H1 (cell line): ENCODE results near the gene PIGZ. TPM values are rescaled to one million over a fixed set of nuclear protein-coding genes. Genes with fewer than 3 reads are reported as not detected.

Source experiments
- CTCF ChIA-PET: fragments of 300-600 bp; sonication (Branson Sonifier 250); formaldehyde crosslinking; loops from one replicate; lab custom pipeline; 2021; ENCODE audit not compliant: partially characterized antibody; lab: Charles Lee
- POLR2A ChIA-PET: fragments of 300-600 bp; sonication (Branson Sonifier 250); formaldehyde crosslinking; loops from one replicate; lab custom pipeline; 2021; ENCODE audit warnings: inconsistent platforms; ENCODE audit not compliant: partially characterized antibody; lab: Charles Lee
- DNase-seq, 2 experiments: peaks; one replicate each; pipeline versions ENCODE4 v3.0.0 to v3.0.0-alpha.2; 2010 to 2022; ENCODE audit warnings: low spot score in 2 of 2, low read depth in 1 of 2, mixed read lengths in 1 of 2
- FAIRE-seq: peaks from 2 replicates; lab custom pipeline; 2011; peaks lifted over from hg19 to GRCh38; lab: Jason Lieb, UNC
- H2AFZ ChIP-seq: 2 replicates; pipeline ENCODE4 v1.8.1; 2012; ENCODE audit warnings: low read length, inconsistent platforms
- H2AK5ac ChIP-seq: 2 replicates; pipeline ENCODE4 v1.6.1; 2013; ENCODE audit warnings: low read depth, low read length
- H2BK120ac ChIP-seq: replicated peaks from 2 replicates; pipeline ENCODE3; 2013; ENCODE audit warnings: low read depth, low read length, inconsistent platforms
- H2BK12ac ChIP-seq: 2 replicates; pipeline ENCODE4 v1.6.1; 2013; ENCODE audit warnings: low read depth, low read length
- H2BK15ac ChIP-seq: 2 replicates; pipeline ENCODE4 v1.6.1; 2013; ENCODE audit warnings: low read length
- H2BK20ac ChIP-seq: 2 replicates; pipeline ENCODE4 v1.6.1; 2013; ENCODE audit warnings: low read length
- H2BK5ac ChIP-seq: 2 replicates; pipeline ENCODE4 v1.6.1; 2013; ENCODE audit warnings: low read depth, low read length
- H3K14ac ChIP-seq: 2 replicates; pipeline ENCODE4 v1.6.1; 2013; ENCODE audit warnings: inconsistent platforms; ENCODE audit not compliant: insufficient read length
- H3K18ac ChIP-seq: 2 replicates; pipeline ENCODE4 v1.6.1; 2013; ENCODE audit warnings: low read length; ENCODE audit errors: extremely low read depth
- H3K23ac ChIP-seq: 2 replicates; pipeline ENCODE4 v1.6.1; 2013; ENCODE audit warnings: inconsistent platforms; ENCODE audit not compliant: insufficient read length
- H3K23me2 ChIP-seq: 2 replicates; pipeline ENCODE4 v1.6.1; 2013; ENCODE audit warnings: low read depth, low read length
- H3K27ac ChIP-seq: 2 replicates; pipeline ENCODE4 v1.6.1; 2011; ENCODE audit warnings: low read depth, low read length, inconsistent platforms
- H3K27me3 ChIP-seq, 4 experiments: replicated peaks in 1 of 4; 1 replicate in 1 of 4; 2 replicates in 3 of 4; pipeline versions ENCODE4 v1.6.1 to v1.8.1; 2011 to 2013; ENCODE audit warnings: low read length in 3 of 4, mild to moderate bottlenecking in 3 of 4, inconsistent platforms in 2 of 4, mixed read lengths in 2 of 4, moderate library complexity in 1 of 4; ENCODE audit not compliant: control insufficient read depth in 3 of 4, insufficient read depth in 3 of 4; ENCODE audit errors: extremely low read depth in 1 of 4
- H3K36me3 ChIP-seq, 4 experiments: 2 replicates each; pipeline versions ENCODE4 v1.6.1 to v1.8.1; 2011 to 2013; ENCODE audit warnings: mild to moderate bottlenecking in 4 of 4, low read length in 3 of 4, moderate library complexity in 2 of 4, control low read depth in 1 of 4, inconsistent platforms in 1 of 4; ENCODE audit not compliant: insufficient read depth in 4 of 4, control insufficient read depth in 2 of 4
- H3K4ac ChIP-seq: replicated peaks from 2 replicates; pipeline ENCODE3; 2013; ENCODE audit warnings: low read length, low read depth, mixed read lengths, inconsistent platforms; ENCODE audit not compliant: insufficient read length
- H3K4me1 ChIP-seq, 4 experiments: replicated peaks in 1 of 4; 1 replicate in 1 of 4; 2 replicates in 3 of 4; pipeline versions ENCODE4 v1.6.1 to v1.8.1; 2011 to 2013; ENCODE audit warnings: low read length in 3 of 4, inconsistent platforms in 2 of 4, mixed read lengths in 1 of 4; ENCODE audit not compliant: insufficient read depth in 4 of 4, control insufficient read depth in 3 of 4
- H3K4me2 ChIP-seq, 2 experiments: 2 replicates each; pipeline versions ENCODE4 v1.6.1 to v1.8.1; 2011 to 2013; ENCODE audit warnings: low read depth in 2 of 2, low read length in 2 of 2, control low read depth in 1 of 2, inconsistent platforms in 1 of 2, mild to moderate bottlenecking in 1 of 2; ENCODE audit not compliant: insufficient read depth in 1 of 2
- H3K4me3 ChIP-seq, 4 experiments: fragments of 200-600, 300-600 bp in 1 of 4; sonication (generic), shearing (Covaris generic), sonication (Bioruptor Twin) in 1 of 4; 2 replicates each; pipeline versions ENCODE4 v1.5.1 to v1.8.1; 2011 to 2016; ENCODE audit warnings: low read length in 4 of 4, low read depth in 3 of 4, control low read depth in 2 of 4, inconsistent platforms in 2 of 4, mild to moderate bottlenecking in 2 of 4, mixed read lengths in 1 of 4, moderate library complexity in 1 of 4; ENCODE audit not compliant: insufficient read depth in 2 of 4; ENCODE audit errors: extremely low read depth in 1 of 4
- H3K56ac ChIP-seq: replicated peaks from 2 replicates; pipeline ENCODE3; 2013; ENCODE audit warnings: low read depth, mild to moderate bottlenecking, mixed read lengths, low read length, inconsistent platforms; ENCODE audit not compliant: insufficient read length
- H3K79me1 ChIP-seq: 2 replicates; pipeline ENCODE4 v1.6.1; 2013; ENCODE audit warnings: low read depth, low read length, control low read depth
- H3K79me2 ChIP-seq, 2 experiments: 2 replicates each; pipeline versions ENCODE4 v1.6.1 to v1.8.1; 2012 to 2013; ENCODE audit warnings: low read length in 2 of 2, mild to moderate bottlenecking in 2 of 2, inconsistent platforms in 1 of 2; ENCODE audit not compliant: insufficient read depth in 2 of 2, control insufficient read depth in 1 of 2
- H3K9ac ChIP-seq, 4 experiments: replicated peaks in 1 of 4; 1 replicate in 1 of 4; 2 replicates in 3 of 4; pipeline versions ENCODE4 v1.6.1 to v1.8.1; 2011 to 2013; ENCODE audit warnings: low read depth in 3 of 4, low read length in 3 of 4, control low read depth in 2 of 4, mild to moderate bottlenecking in 2 of 4, moderate library complexity in 2 of 4, inconsistent platforms in 1 of 4; ENCODE audit errors: extremely low read depth in 1 of 4
- H3K9me3 ChIP-seq, 2 experiments: 2 replicates each; pipeline versions ENCODE4 v1.6.1 to v1.8.1; 2012 to 2013; ENCODE audit warnings: mild to moderate bottlenecking in 2 of 2, moderate library complexity in 2 of 2, control low read depth in 1 of 2, inconsistent platforms in 1 of 2, low read depth in 1 of 2, low read length in 1 of 2, mixed read lengths in 1 of 2; ENCODE audit not compliant: insufficient read depth in 2 of 2
- H4K20me1 ChIP-seq, 2 experiments: replicated peaks in 1 of 2; 2 replicates each; pipeline versions ENCODE3 to v1.8.1; 2011 to 2013; ENCODE audit warnings: inconsistent platforms in 2 of 2, low read length in 2 of 2, mild to moderate bottlenecking in 1 of 2; ENCODE audit not compliant: insufficient read depth in 2 of 2, control insufficient read depth in 1 of 2
- H4K5ac ChIP-seq: 2 replicates; pipeline ENCODE4 v1.6.1; 2013; ENCODE audit warnings: low read length, low read depth, mixed read lengths, inconsistent platforms; ENCODE audit not compliant: insufficient read length
- H4K8ac ChIP-seq: 2 replicates; pipeline ENCODE4 v1.8.0; 2013; ENCODE audit warnings: mild to moderate bottlenecking, moderate library complexity, low read length, inconsistent platforms; ENCODE audit not compliant: insufficient read depth; ENCODE audit errors: extremely low read depth
- H4K91ac ChIP-seq: replicated peaks from 2 replicates; pipeline ENCODE3; 2013; ENCODE audit warnings: low read length, mixed read lengths, inconsistent platforms; ENCODE audit not compliant: insufficient read length
- BACH1 ChIP-seq: IDR thresholded peaks from 2 replicates; pipeline ENCODE4 v1.6.1; 2012; ENCODE audit warnings: low read length, improper control_type of control experiment
- GTF2F1 ChIP-seq: IDR thresholded peaks from 2 replicates; pipeline ENCODE4 v1.6.1; 2012; ENCODE audit warnings: low read depth, low read length, improper control_type of control experiment, borderline replicate concordance
- POU5F1 ChIP-seq: IDR thresholded peaks from 2 replicates; pipeline ENCODE4 v1.6.1; 2011; ENCODE audit warnings: low read depth, mild to moderate bottlenecking, low read length, moderate library complexity
- RBBP5 ChIP-seq: IDR thresholded peaks from 2 replicates; pipeline ENCODE4 v1.7.1; 2012; ENCODE audit warnings: low read depth, mild to moderate bottlenecking, inconsistent platforms, low read length, moderate library complexity, borderline replicate concordance
- TEAD4 ChIP-seq: IDR thresholded peaks from 2 replicates; pipeline ENCODE4 v1.6.1; 2012; ENCODE audit warnings: low read depth, low read length, inconsistent platforms, mixed read lengths
- WGBS, 2 experiments: shearing (Covaris generic) in 1 of 2; methylation state at CpG; one replicate each; pipeline versions ENCODE4 v1.1.6 to v1.1.7; 2013 to 2015; ENCODE audit warnings: low lambda C conversion rate in 2 of 2, mixed read lengths in 2 of 2, inconsistent platforms in 1 of 2, low coverage in 1 of 2, missing lambda C conversion rate in 1 of 2; ENCODE audit not compliant: insufficient replicate concordance in 2 of 2, insufficient coverage in 1 of 2, insufficient read length in 1 of 2; ENCODE audit errors: extremely low coverage in 1 of 2, missing lambda C conversion rate in 1 of 2; 5-methylcytosine and 5-hydroxymethylcytosine counted together
- polyA plus RNA-seq, 7 experiments: library from polyadenylated mRNA; depleted of rRNA in 3 of 7; stranded (reverse) in 5 of 7; unstranded in 2 of 7; fragments of >200 nt in 5 of 7; fragments of 200-250 nt in 2 of 7; gene quantifications; 1 replicate in 5 of 7; 2 replicates in 1 of 7; 4 replicates in 1 of 7; pipeline versions ENCODE4 v1.2.1 to v1.2.3, GENCODE V29; 2011 to 2013; ENCODE audit warnings: missing spikeins in 2 of 7, mixed read lengths in 2 of 7
- total RNA-seq: library from RNA; stranded (reverse); fragmentation: NEBNext Ultra II Directional; extraction: Animal tissue kit (Norgen Biotek cat#: 25700); gene quantifications from 2 replicates; pipeline ENCODE4 v1.2.1, GENCODE V29; 2021

The PIGZ gene
- total and polyA plus RNA-seq, 2 of the 8 experiments (the other 6 are each of a cell fraction or from before 2014, with no cell fraction given): 0.32 TPM; not detected in 1

GRCh38 chr3:196920733-196921132 is 47.9 kb downstream of the PIGZ start:
- Histone ChIP-seq H2BK120ac (no peak overlapping the region), H3K9me3 (no peaks in the 10 kb centered on the region), H4K91ac (no peak overlapping the region), H2BK5ac (no peak overlapping the region), H3K23ac (no peak overlapping the region), H3K27ac (no peak overlapping the region), H3K4me3 (no peak overlapping the region), H3K4me1 (no peaks in the 10 kb centered on the region), H3K14ac (no peak overlapping the region), H3K18ac (no peak overlapping the region), H3K23me2 (no peaks in the 10 kb centered on the region), H2BK20ac (no peak overlapping the region), H3K4me2 (no peak overlapping the region), H2AK5ac (no peak overlapping the region), H3K4ac (no peak overlapping the region), H4K8ac (no peak overlapping the region), H2AFZ (no peak overlapping the region), H4K20me1 (no peaks in the 10 kb centered on the region), H3K56ac (no peak overlapping the region), H3K36me3 (peaks cover 0 to 3% (median 0%) of the 10 kb centered on the region in 4 experiments; a peak in 1 of 8 replicates), H3K9ac (no peak overlapping the region), H3K79me1 (no peaks in the 10 kb centered on the region), H3K27me3 (no peaks in the 10 kb centered on the region), H3K79me2 (no peaks in the 10 kb centered on the region), H2BK15ac (no peak overlapping the region), H2BK12ac (no peak overlapping the region), H4K5ac (no peak overlapping the region)
- CTCF ChIA-PET: interaction anchor here (0.7 to 1.9 kb wide), 2 partner anchors 13 to 83 kb away, joined by 3 to 5 read pairs; no protein-coding TSS in a partner anchor
- 95% methylated on average over 2 of the region's 2 CpGs; no CpG with 5 or more reads in 1 of the 2 experiments for WGBS, 2 experiments
- FAIRE-seq: no peak
- TF ChIP-seq GTF2F1 (no peak), RBBP5 (no peak), POU5F1 (no peak), BACH1 (no peak), TEAD4 (no peak)
- DNase-seq: no peak
- POLR2A ChIA-PET: no interaction called here
